Smooth muscle cell of the coronary artery (primary cell): ENCODE measurements around the gene RNF11. TPM values are rescaled to one million over a fixed set of nuclear protein-coding genes. Genes with fewer than 3 reads are reported as not detected.

ENCODE experiments used
- total RNA-seq: library from RNA; depleted of rRNA; stranded (reverse); fragments of >200 nt; gene quantifications from 2 replicates; pipeline ENCODE4 v1.2.3, GENCODE V29; 2014; ENCODE audit warnings: low replicate concordance

Gene RNF11
- total RNA-seq = 39.3 and 151 TPM in 2 replicates

GRCh38 chr1:51235673-51236530 is at the start of gene RNF11:
RNF11 (plus strand) TSS chr1:51236273; CDS start chr1:51236757, 484 bp downstream.

Other genes starting within 250 kb of the RNF11 start
- gene C1orf185, start 134.0 kb upstream of the RNF11 start, total RNA-seq = not detected in 2 replicates
- 0.35 and 0.60 TPM in 2 replicates for gene TTC39A, start 94.3 kb downstream of the RNF11 start, total RNA-seq